Right lobe of liver (tissue), 6 donors: ENCODE data around the gene UBA3. TPM values are rescaled to one million over a fixed set of nuclear protein-coding genes. Genes with fewer than 3 reads are reported as not detected.

Experiments
- ATAC-seq, 4 donors: fragments of 200-7000 bp; cut with Tn5 transposase; one replicate each; pipeline ENCODE4 v1.9.1; 2020; ENCODE audit warnings: mild to moderate bottlenecking in 4 of 4, moderate library complexity in 4 of 4
- DNase-seq, 3 donors: peaks; one replicate each; pipeline ENCODE4 v3.0.0-alpha.2; 2020
- H3K27ac ChIP-seq, 3 donors: fragments of 200-600 bp; one replicate each; pipeline ENCODE4 v1.8.0; 2022
- H3K27me3 ChIP-seq, 2 donors: fragments of 200-600 bp; one replicate each; pipeline ENCODE4 v1.8.0; 2022
- H3K36me3 ChIP-seq, 4 donors: fragments of 200-600 bp; sonication (generic) in 1 of 4; one replicate each; pipeline versions ENCODE4 v1.5.1 to v1.8.0; 2017 to 2022; ENCODE audit warnings: control low read depth in 1 of 4
- H3K4me1 ChIP-seq, 4 donors: fragments of 200-600 bp; sonication (generic) in 1 of 4; one replicate each; pipeline versions ENCODE4 v1.5.1 to v1.8.0; 2017 to 2022; ENCODE audit warnings: control low read depth in 1 of 4
- H3K4me3 ChIP-seq, 3 donors: fragments of 200-600 bp; one replicate each; pipeline ENCODE4 v1.8.0; 2022
- H3K9me3 ChIP-seq, 4 donors: fragments of 200-600 bp; sonication (generic) in 1 of 4; one replicate each; pipeline versions ENCODE4 v1.5.1 to v1.8.0; 2017 to 2022; ENCODE audit warnings: control low read depth in 1 of 4
- CTCF ChIP-seq, 4 donors: fragments of 200-600 bp in 3 of 4; fragments of 450-650 bp in 1 of 4; IDR thresholded peaks; one replicate each; pipeline versions ENCODE4 v1.5.1 to v1.8.0; 2016 to 2022; ENCODE audit warnings: antibody characterized with exemption in 4 of 4, mild to moderate bottlenecking in 2 of 4
- POLR2A ChIP-seq: fragments of 450-650 bp; IDR thresholded peaks from one replicate; pipeline ENCODE4 v1.6.1; 2017; ENCODE audit warnings: antibody characterized with exemption, mild to moderate bottlenecking
- WGBS: methylation state at CpG from one replicate; pipeline ENCODE4 v1.1.6; 2018; ENCODE audit warnings: low coverage, low lambda C conversion rate; ENCODE audit not compliant: insufficient coverage; ENCODE audit errors: missing lambda C conversion rate; 5-methylcytosine and 5-hydroxymethylcytosine counted together
- intact Hi-C, 2 donors: fragments of 100-400 bp; cut with DNase I; formaldehyde crosslinking; loops; one replicate each; pipeline versions ENCODE4 v1.11.2 to v1.14.1; 2022
- total RNA-seq, 6 experiments: library from RNA; depleted of rRNA in 2 of 6; stranded (reverse); fragments of >200 nt in 2 of 6; fragmentation: NEBNext Ultra II Directional in 3 of 6; extraction: Animal tissue kit (Norgen Biotek cat#: 25700) in 3 of 6; gene quantifications; one replicate each; pipeline versions ENCODE4 v1.1.0 to v1.2.4, GENCODE V29; 2016 to 2023
- donor health status: DM: no; HTN: yes; CAD: no.
- donor health status: DM: no; HTN: no; CAD: no.
- donor health status: DM: no; HTN: no; CAD: no.
- donor health status: DM: no; HTN: yes; CAD: no.
- donor health status: DM: no; HTN: yes; CAD: no.

UBA3 gene
- total RNA-seq, 6 experiments from 2014 or later = 17.2 to 27.3 (median 20.3) TPM

GRCh38 chr3:69120879-69121464, 40.8 kb upstream of the UBA3 start:
- H3K4me1 ChIP-seq = no peaks in the 10 kb centered on the region
- ATAC-seq (peak; percentile 85 to 91 (median 90)), DNase-seq (peak in 2 of 3 donors; percentile 39 to 72)
- H3K4me3 ChIP-seq = no peak overlapping the region
- no peaks in the 10 kb centered on the region for H3K27me3 ChIP-seq
- intact Hi-C loops = no loop called here
- H3K27ac ChIP-seq = no peak overlapping the region
- WGBS = 0% methylated on average over 1 of the region's 1 CpG
- H3K36me3 ChIP-seq = no peaks in the 10 kb centered on the region
- TF ChIP-seq CTCF (IDR thresholded peaks at IDR 0.05) = peak; percentile 86 to 96 (median 94)
- no peak for TF ChIP-seq POLR2A
- H3K9me3 ChIP-seq = no peaks in the 10 kb centered on the region

DNA sequence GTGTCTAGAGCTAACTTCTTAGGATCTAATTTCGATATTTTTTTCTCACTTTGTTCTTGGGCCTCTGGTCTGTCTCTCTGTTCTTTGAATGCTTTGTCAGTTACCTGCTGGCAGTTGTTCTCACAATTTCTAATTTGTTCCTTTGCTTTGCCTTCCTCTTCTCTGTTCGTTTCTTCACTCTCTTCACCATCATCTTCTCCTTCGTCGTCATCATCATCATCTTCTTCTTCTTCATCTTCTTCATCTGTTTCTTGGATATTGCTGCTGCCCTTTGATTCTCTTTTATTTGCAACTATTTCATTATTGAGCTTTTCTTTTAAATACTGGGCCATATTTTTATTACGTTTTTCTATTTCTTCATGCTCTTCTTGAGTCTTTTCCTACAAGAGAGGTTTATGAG, 39.5 kb upstream of the UBA3 start:
- no peak overlapping the region for H3K27ac ChIP-seq
- H3K36me3 ChIP-seq = no peaks in the 10 kb centered on the region
- ATAC-seq (no peak), DNase-seq (no peak)
- no peaks in the 10 kb centered on the region for H3K27me3 ChIP-seq
- 72% methylated on average over 5 of the region's 5 CpGs for WGBS
- TF ChIP-seq POLR2A (no peak), CTCF (IDR thresholded peaks at IDR 0.05) (no peak)
- intact Hi-C loops = no loop called here
- H3K4me1 ChIP-seq = no peaks in the 10 kb centered on the region
- no peak overlapping the region for H3K4me3 ChIP-seq
- no peaks in the 10 kb centered on the region for H3K9me3 ChIP-seq

DNA sequence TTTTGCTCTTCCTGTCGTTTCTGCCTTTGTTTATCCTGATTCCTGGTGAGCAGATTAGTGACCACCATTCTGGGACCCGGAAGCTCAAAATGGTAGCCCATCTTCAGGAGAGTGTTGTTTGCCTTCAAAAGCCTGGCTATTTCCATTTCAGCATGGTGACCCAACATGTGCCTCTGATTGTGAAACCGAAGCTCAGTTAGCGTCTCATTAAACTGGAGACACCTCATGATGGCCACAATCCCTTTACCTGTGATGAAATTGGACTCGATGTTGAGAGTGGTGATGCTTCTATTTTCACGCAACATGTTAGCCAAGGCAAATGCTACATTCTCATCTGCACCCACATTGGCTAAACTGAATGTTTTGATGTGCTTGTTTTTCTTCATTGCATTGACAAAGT, 39.0 kb upstream of the UBA3 start:
- WGBS = 73% methylated on average over 6 of the region's 6 CpGs
- no peak for ATAC-seq
- no peaks in the 10 kb centered on the region for H3K9me3 ChIP-seq
- intact Hi-C loops = no loop called here
- no peak overlapping the region for H3K27ac ChIP-seq
- no peaks in the 10 kb centered on the region for H3K4me1 ChIP-seq
- H3K27me3 ChIP-seq = no peaks in the 10 kb centered on the region
- no peak overlapping the region for H3K4me3 ChIP-seq
- DNase-seq = no peak
- no peaks in the 10 kb centered on the region for H3K36me3 ChIP-seq
- TF ChIP-seq CTCF (IDR thresholded peaks at IDR 0.05) (no peak), POLR2A (no peak)

GRCh38 chr3:69118555-69118954, 38.4 kb upstream of the UBA3 start:
- TF ChIP-seq CTCF (IDR thresholded peaks at IDR 0.05) = no peak
- no peak for TF ChIP-seq POLR2A
- H3K27me3 ChIP-seq = no peaks in the 10 kb centered on the region
- no peaks in the 10 kb centered on the region for H3K9me3 ChIP-seq
- ATAC-seq (no peak), DNase-seq (no peak)
- no peak overlapping the region for H3K4me3 ChIP-seq
- intact Hi-C loops = no loop called here
- no peak overlapping the region for H3K27ac ChIP-seq
- no peaks in the 10 kb centered on the region for H3K36me3 ChIP-seq
- 85% methylated on average over 10 of the region's 12 CpGs for WGBS
- H3K4me1 ChIP-seq = no peaks in the 10 kb centered on the region

- Histone ChIP-seq H3K9me3 (no peaks in the 10 kb centered on the region), H3K4me3 (no peak overlapping the region), H3K27me3 (no peaks in the 10 kb centered on the region), H3K36me3 (no peaks in the 10 kb centered on the region), H3K27ac (no peak overlapping the region), H3K4me1 (no peaks in the 10 kb centered on the region)
- no peak for DNase-seq
- intact Hi-C loops = no loop called here
- WGBS = 50% methylated on average over 3 of the region's 3 CpGs
- TF ChIP-seq CTCF (IDR thresholded peaks at IDR 0.05) = no peak
- TF ChIP-seq POLR2A = no peak
- peak in 1 of 4 donors; percentile 44 for ATAC-seq
These were observed 36.7 kb upstream of the UBA3 start for GRCh38 chr3:69116897-69117296.
